Uterus (tissue), 4 donors: ENCODE data around the gene CDC42SE2. TPM values are rescaled to one million over a fixed set of nuclear protein-coding genes. Genes with fewer than 3 reads are reported as not detected.

Source experiments
- DNase-seq, 2 donors: peaks; one replicate each; pipeline ENCODE4 v3.0.0-alpha.2; 2019 to 2020
- H3K27ac ChIP-seq, 2 donors: fragments of 200-600 bp; sonication (generic); 1 replicate in 1 of 2; 2 replicates in 1 of 2; pipeline ENCODE4 v1.5.1; 2016 to 2018
- H3K27me3 ChIP-seq, 2 donors: fragments of 200-600 bp; sonication (generic); one replicate each; pipeline ENCODE4 v1.5.1; 2018 to 2019; ENCODE audit warnings: control low read depth in 1 of 2
- H3K36me3 ChIP-seq, 2 donors: fragments of 200-600 bp; sonication (generic); one replicate each; pipeline ENCODE4 v1.5.1; 2019; ENCODE audit warnings: control low read depth in 1 of 2
- H3K4me1 ChIP-seq, 2 donors: fragments of 200-600 bp; sonication (generic); one replicate each; pipeline ENCODE4 v1.5.1; 2018 to 2019; ENCODE audit warnings: control low read depth in 1 of 2
- H3K4me3 ChIP-seq, 2 donors: fragments of 200-600 bp; sonication (generic); 1 replicate in 1 of 2; 2 replicates in 1 of 2; pipeline ENCODE4 v1.5.1; 2018 to 2019; ENCODE audit warnings: mild to moderate bottlenecking in 1 of 2
- H3K9me3 ChIP-seq, 2 donors: fragments of 200-600 bp; sonication (generic); one replicate each; pipeline ENCODE4 v1.5.1; 2019; ENCODE audit warnings: control low read depth in 1 of 2
- POLR2A ChIP-seq, 2 donors: fragments of 450-650 bp; IDR thresholded peaks; one replicate each; pipeline ENCODE4 v1.6.1; 2016; ENCODE audit warnings: antibody characterized with exemption in 2 of 2, mild to moderate bottlenecking in 1 of 2, moderate library complexity in 1 of 2
- intact Hi-C: fragments of 100-400 bp; cut with DNase I; formaldehyde crosslinking; loops from one replicate; pipeline ENCODE4 v1.15.1; 2023; ENCODE audit warnings: low total_unique reads
- total RNA-seq, 4 donors: library from RNA; depleted of rRNA in 3 of 4; stranded (reverse); fragments of >200 nt in 3 of 4; gene quantifications; one replicate each; pipeline versions ENCODE4 v1.1.0 to v1.2.4, GENCODE V29; 2014 to 2023
- TF ChIP-seq, protein P1 (sequence below), 4 experiments: fragments of 200-600 bp in 2 of 4; fragments of 450-650 bp in 2 of 4; sonication (generic) in 2 of 4; IDR thresholded peaks; one replicate each; pipeline ENCODE4 v1.5.1; 2016 to 2019; ENCODE audit warnings: antibody characterized with exemption in 4 of 4, mild to moderate bottlenecking in 2 of 4, moderate library complexity in 1 of 4
- donor health status: DM: yes; HTN: yes; CAD: no.

The CDC42SE2 gene
- total RNA-seq, 4 donors from 2014 or later = 4.6 to 62.8 (median 21.9) TPM

DNA sequence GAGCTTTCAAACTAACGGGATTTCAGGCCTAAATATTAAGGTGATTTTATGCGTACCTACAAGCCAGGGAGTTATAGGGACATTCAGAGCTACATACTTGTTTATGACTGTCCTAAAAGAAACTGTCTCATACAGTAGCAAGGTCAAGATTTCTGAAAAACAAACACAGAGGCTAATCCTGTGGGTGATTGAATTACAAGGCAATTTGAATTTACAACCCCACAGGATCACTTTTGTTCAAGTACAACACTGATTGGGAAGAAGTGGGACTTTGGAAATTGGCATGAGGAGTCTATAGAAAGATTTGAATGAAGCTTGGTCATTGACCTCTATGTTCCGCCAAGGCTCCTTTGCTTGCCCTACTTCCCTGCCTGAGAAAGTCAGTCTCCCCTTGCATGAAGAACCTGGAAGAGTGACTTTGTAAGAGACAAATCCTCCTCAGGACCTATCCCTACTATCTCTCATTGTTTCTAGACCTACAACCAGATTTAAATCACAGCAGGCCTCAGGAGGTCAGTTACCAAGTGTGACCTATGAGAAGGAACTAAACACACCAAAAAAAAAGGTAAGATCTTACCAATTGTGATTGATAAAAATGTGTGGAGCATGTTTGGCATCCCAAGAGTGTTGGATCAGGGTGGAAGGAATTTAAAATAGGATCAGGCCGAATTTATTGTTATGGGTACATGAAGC lies 38.4 kb upstream of the CDC42SE2 start:
- Histone ChIP-seq H3K4me3 (no peak overlapping the region), H3K9me3 (no peaks in the 10 kb centered on the region), H3K4me1 (no peaks in the 10 kb centered on the region), H3K27ac (no peak overlapping the region), H3K36me3 (no peaks in the 10 kb centered on the region), H3K27me3 (no peaks in the 10 kb centered on the region)
- no peak for DNase-seq
- intact Hi-C loops = no loop called here
- TF ChIP-seq, protein P1, sequence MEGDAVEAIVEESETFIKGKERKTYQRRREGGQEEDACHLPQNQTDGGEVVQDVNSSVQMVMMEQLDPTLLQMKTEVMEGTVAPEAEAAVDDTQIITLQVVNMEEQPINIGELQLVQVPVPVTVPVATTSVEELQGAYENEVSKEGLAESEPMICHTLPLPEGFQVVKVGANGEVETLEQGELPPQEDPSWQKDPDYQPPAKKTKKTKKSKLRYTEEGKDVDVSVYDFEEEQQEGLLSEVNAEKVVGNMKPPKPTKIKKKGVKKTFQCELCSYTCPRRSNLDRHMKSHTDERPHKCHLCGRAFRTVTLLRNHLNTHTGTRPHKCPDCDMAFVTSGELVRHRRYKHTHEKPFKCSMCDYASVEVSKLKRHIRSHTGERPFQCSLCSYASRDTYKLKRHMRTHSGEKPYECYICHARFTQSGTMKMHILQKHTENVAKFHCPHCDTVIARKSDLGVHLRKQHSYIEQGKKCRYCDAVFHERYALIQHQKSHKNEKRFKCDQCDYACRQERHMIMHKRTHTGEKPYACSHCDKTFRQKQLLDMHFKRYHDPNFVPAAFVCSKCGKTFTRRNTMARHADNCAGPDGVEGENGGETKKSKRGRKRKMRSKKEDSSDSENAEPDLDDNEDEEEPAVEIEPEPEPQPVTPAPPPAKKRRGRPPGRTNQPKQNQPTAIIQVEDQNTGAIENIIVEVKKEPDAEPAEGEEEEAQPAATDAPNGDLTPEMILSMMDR (IDR thresholded peaks at IDR 0.05) = no peak
- no peak for TF ChIP-seq POLR2A (IDR thresholded peaks at IDR 0.05)

DNA sequence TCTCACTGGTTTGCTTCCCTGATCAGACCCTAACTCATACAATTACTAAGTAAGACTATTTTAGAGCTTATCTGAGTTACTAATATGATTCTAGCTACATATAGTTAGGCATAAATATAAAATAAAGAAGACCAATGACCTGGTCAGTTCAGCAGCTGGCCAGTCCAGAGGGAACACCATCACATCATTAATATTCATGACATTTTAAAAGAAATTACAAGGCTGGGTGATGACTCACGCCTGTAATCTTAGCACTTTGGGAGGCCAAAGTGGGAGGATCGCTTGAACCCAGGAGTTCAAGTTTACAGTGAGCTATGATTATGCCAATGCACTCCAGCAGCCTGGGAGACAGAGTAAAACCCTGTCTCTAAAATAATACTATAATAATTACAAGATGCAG lies 37.0 kb upstream of the CDC42SE2 start:
- no peak overlapping the region for H3K27ac ChIP-seq
- H3K9me3 ChIP-seq = no peaks in the 10 kb centered on the region
- TF ChIP-seq, protein P1 (IDR thresholded peaks at IDR 0.05) = no peak
- no peak for TF ChIP-seq POLR2A (IDR thresholded peaks at IDR 0.05)
- H3K4me3 ChIP-seq = no peak overlapping the region
- no peak for DNase-seq
- H3K4me1 ChIP-seq = no peaks in the 10 kb centered on the region
- intact Hi-C loops = no loop called here
- H3K36me3 ChIP-seq = no peaks in the 10 kb centered on the region
- no peaks in the 10 kb centered on the region for H3K27me3 ChIP-seq

DNA sequence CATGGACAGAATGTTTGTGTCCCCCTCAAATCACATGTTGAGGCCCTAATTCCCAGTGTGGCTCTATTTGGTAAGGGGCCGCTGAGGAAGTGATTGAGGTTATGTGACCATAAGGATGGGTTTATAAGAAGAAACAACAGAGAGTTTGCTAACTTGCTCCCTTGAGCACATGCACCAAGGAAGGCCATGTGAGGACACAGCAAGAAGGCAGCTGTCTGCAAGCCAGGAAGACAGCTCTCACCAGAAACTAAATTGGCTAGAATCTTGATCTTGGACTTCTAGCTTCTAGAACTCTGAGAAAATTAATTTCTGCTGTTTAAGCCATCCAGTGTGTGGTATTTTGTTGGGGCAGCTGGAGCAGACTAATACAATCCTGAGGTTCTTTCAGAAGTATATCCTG lies 35.2 kb upstream of the CDC42SE2 start:
- DNase-seq = no peak
- H3K27me3 ChIP-seq = no peaks in the 10 kb centered on the region
- no peaks in the 10 kb centered on the region for H3K4me1 ChIP-seq
- no peak overlapping the region for H3K27ac ChIP-seq
- intact Hi-C loops = no loop called here
- TF ChIP-seq POLR2A (IDR thresholded peaks at IDR 0.05) = no peak
- TF ChIP-seq, protein P1 (IDR thresholded peaks at IDR 0.05) = no peak
- H3K9me3 ChIP-seq = no peaks in the 10 kb centered on the region
- no peak overlapping the region for H3K4me3 ChIP-seq
- no peaks in the 10 kb centered on the region for H3K36me3 ChIP-seq

DNA sequence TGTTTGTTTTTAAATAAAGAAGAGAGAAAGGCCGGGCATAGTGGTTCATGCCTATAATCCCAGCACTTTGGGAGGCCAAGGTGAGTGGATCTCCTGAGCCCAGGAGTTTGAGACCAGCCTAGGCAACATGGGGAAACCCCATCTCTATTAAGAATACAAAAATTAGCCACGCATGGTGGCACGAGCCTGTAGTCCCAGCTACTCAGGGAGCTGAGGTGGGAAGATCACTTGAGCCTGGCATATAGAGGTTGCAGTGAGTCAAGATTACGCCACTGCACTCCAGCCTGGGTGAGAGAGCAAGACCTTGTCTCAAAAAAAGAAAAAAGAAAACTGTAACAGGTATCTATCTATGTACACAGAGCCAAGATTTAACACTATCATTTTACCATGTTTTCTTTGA lies 34.2 kb upstream of the CDC42SE2 start:
- Histone ChIP-seq H3K4me1 (no peaks in the 10 kb centered on the region), H3K9me3 (no peaks in the 10 kb centered on the region), H3K4me3 (no peak overlapping the region), H3K27me3 (no peaks in the 10 kb centered on the region), H3K36me3 (no peaks in the 10 kb centered on the region), H3K27ac (no peak overlapping the region)
- intact Hi-C loops = no loop called here
- no peak for DNase-seq
- no peak for TF ChIP-seq POLR2A (IDR thresholded peaks at IDR 0.05)

DNA sequence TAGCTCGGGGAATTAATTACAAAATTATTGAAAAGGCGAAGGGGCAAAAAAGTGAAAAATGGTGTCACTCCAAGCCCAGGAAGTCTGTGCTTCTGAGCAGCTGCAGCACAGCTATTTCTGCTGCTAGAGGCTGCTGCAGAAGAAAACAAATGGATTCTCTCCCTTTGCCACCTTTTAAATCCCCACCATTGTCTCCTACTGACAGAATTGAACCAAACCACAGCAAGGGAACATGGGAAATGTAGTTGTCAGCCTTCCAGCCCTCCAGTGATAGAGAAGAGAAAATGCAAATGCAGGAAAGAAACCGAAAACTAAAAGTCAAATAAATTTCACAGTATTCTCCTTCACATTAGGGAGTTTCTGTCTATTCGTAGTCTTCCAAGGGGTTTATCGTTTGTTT lies 33.4 kb upstream of the CDC42SE2 start:
- H3K27ac ChIP-seq = no peak overlapping the region
- intact Hi-C loops = no loop called here
- H3K9me3 ChIP-seq = no peaks in the 10 kb centered on the region
- H3K27me3 ChIP-seq = no peaks in the 10 kb centered on the region
- no peaks in the 10 kb centered on the region for H3K4me1 ChIP-seq
- no peak for TF ChIP-seq POLR2A (IDR thresholded peaks at IDR 0.05)
- TF ChIP-seq, protein P1 (IDR thresholded peaks at IDR 0.05) = no peak
- no peaks in the 10 kb centered on the region for H3K36me3 ChIP-seq
- H3K4me3 ChIP-seq = no peak overlapping the region
- no peak for DNase-seq

DNA sequence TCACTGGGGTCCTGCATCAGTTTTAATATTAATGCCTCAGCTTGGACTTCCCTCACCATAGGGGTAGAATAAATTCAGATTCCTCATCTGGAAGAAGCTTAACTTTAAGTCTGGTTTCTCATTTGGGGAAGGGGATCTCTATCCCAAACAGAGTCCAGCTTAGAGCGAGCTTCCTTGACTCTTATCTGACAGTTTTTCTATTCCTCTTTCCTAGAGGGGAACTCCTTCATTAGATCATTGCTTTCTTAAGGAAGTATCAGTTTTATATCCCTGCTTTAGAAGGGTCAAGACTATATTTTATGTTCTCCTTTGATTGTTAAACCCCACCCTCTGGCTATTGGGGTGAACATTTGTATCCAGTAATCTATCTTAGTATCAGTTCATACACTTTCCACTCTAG lies 24.2 kb upstream of the CDC42SE2 start:
- no peak overlapping the region for H3K27ac ChIP-seq
- no peak for DNase-seq
- TF ChIP-seq POLR2A (IDR thresholded peaks at IDR 0.05) = no peak
- TF ChIP-seq, protein P1 (IDR thresholded peaks at IDR 0.05) = no peak
- H3K36me3 ChIP-seq = no peaks in the 10 kb centered on the region
- H3K4me3 ChIP-seq = no peak overlapping the region
- H3K27me3 ChIP-seq = no peaks in the 10 kb centered on the region
- H3K4me1 ChIP-seq = no peaks in the 10 kb centered on the region
- intact Hi-C loops = no loop called here
- H3K9me3 ChIP-seq = no peaks in the 10 kb centered on the region
